Glomerular visceral epithelial cell (primary cell): ENCODE data around the gene PROKR1.
"Not testable (repeated sequence)": the region's sequence is repeated elsewhere in the genome, so short reads cannot be mapped to it uniquely, and the experiment has no call there.

ENCODE experiments used
- DNase-seq: peaks from one replicate; pipeline ENCODE4 v3.0.0-alpha.2; 2016; ENCODE audit errors: extremely low spot score

Gene PROKR1

DNA sequence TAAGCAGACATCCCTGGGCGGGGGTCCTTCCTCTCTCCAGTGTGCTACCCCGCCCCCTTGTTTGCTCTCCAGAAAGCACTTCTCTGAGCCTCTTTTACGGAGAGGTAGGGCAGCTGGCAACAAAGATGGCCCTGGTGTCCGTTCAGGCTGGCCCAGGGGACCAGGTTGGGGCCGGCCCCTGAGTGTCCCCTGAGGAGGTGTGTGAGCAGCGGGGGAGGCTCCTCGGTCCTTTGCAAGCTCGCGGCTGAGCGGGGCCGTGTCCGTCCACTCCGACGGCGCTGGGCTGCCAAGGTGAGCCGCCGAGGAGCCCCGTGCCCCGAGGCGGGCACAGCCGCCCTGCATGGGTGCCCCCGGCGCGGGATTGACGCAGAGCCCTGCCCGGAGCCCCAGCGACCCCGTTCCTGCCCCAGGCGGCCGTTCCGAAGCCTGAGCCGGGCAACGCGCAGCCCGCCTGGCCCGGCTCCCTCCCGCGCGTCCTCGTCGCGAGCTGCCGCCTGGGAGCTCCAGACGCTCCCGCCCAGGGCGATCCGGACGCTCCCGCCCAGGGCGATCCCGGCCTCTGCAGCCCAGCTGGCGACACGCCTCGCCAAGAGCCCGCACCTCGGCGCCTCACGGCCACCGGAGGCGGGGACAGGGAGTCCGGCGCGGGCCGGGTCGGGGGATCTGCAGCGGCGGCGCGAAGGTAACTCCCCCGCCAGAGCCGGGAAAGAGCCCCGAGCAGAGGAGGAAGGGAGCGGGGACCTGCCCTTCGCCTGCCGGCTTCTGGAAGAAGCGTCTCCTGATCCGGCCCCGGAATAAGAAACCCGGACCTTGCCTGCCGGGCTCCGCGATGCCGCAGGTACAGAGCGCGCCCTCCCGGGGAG lies at the start of gene PROKR1:
Gene PROKR1, plus strand, starts transcription at position 569 of the 863 bp plus-strand sequence. CDS start 2,243 bp downstream, outside the sequence.
- DNase-seq, result peak; percentile 31

DNA sequence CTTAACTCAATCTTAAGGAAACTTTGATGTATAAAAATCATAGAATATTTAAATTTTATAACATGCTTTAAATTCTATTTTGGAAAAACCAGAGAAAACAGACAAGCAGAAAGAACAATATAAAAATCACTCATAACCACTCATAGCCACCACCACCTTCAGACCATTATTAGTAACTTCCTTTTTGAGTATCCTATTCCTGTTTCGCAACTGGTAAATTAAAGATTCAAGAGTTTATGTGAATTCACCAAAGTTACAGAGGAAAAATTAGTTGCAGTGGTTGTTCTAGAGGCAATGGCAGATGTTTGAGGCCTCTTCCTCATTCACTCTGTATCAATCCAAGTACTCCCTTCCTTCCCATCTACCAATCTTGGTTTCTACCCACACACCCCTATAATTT lies 49.3 kb upstream of the PROKR1 start:
- DNase-seq, result no peak

DNA sequence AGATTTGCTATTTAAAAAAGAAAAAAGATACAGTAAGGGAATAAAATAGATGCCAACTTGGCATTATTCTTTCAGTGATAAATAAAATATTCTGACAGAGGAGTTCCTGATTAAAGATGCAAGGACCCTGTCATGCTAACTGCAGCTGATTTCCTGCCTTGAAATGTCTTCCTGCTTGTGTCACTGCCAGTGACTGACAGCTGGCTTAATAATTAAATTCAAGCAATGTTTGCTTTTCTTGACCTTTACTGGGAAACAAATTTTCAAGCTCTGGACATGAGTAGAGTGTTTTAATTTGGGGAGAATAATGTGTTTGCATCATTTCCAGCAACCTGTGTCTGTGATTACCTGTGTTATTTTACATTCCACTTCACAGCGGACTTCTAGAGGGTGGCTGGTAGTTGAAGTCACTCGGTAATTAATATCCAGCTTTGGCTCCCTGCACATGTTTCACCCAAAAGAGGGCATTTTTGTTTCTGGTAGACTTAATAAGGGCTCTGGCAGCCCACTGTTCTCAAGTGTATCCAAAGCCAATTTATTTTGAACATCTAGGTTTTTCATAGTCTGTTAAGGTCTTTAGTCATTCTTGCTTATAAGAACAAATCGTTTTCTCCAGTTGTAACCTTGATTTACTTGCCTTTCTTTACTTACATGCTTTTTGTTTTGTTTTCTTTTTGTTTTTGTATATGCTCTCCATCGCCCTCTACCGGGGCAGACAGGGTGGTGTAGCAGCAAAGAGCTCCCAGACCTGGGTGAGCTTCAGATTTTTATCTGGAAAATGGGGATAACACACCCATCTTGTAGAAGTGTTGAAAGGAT lies 48.5 kb upstream of the PROKR1 start:
- peak; percentile 36 for DNase-seq

DNA sequence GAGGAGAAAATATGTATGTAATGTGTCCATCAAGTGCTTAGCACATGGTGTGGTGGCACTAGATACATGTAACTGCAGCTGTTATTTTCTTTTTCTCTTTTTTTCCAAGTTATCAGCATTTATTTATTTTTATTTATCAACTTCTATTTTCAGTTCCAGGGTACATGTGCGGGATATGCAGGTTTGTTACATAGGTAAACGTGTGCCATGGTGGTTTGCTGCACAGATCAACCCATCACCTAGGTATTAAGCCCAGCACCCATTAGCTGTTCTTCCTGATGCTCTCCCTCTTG lies 47.9 kb upstream of the PROKR1 start:
- DNase-seq, result not testable (repeated sequence)

DNA sequence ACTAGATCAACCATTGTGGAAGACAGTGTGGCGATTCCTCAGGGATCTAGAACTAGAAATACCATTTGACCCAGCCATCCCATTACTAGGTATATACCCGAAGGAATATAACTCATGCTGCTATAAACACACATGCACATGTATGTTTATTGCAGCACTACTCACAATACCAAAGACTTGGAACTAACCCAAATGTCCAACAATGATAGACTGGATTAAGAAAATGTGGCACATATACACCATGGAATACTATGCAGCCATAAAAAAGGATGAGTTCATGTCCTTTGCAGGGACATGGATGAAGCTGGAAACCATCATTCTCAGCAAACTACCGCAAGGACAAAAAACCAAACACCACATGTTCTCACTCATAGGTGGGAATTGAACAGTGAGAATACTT lies 42.9 kb upstream of the PROKR1 start:
- DNase-seq, result not testable (repeated sequence)

DNA sequence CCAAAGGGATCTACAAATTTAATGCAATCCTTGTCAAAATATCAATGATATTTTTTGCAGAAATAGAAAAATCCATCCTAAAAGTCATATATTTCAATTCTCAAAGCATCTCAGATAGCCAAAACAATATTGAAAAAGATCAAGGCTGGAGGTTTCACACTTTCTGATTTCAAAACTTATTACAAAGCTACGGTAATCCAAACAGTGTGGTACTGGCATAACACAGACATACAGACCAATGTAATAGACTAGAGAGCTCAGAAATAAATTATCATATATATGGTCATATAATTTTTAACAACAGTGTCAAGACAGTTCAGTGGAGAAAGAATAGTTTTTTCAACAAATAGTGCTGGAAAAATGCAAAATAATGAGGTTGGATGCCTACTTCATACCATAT lies 40.3 kb upstream of the PROKR1 start:
- DNase-seq, result no peak

DNA sequence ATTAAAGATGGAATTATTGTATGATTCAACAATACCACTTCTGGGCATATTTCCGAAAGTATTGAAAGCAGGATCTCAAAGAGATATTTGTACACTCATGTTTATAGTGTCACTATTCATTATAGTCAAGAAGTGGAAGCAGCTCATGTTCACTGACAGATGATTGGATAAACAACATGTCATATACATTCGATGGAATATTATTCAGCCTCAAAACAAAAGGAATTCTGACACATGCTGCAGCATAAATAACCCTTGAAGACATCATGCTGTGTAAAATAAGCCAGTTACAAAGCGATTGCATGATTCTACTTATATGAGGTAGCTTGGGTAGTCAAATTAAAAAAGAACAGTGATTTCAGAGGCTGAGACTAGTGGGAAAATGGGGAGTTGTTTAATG lies 39.3 kb upstream of the PROKR1 start:
- DNase-seq, result no peak

DNA sequence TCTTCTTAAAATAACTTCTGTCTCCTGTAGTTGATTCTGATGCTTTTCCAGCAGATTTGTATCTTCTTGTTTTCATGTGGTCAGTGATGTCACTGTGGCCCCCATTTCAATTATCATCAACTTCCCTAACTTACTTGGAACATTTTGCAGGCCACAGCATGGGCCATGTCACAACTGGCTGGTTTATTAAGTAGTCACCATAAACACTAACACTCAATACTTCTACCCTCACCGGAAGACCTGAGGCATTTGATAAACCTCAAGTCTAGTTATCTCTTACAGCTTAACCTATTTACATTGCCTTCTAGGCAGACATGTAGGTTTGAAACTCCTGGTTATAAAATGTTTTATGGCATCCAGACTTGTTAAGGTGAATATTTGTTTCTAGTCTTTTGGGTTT lies 37.4 kb upstream of the PROKR1 start:
- DNase-seq, result no peak

DNA sequence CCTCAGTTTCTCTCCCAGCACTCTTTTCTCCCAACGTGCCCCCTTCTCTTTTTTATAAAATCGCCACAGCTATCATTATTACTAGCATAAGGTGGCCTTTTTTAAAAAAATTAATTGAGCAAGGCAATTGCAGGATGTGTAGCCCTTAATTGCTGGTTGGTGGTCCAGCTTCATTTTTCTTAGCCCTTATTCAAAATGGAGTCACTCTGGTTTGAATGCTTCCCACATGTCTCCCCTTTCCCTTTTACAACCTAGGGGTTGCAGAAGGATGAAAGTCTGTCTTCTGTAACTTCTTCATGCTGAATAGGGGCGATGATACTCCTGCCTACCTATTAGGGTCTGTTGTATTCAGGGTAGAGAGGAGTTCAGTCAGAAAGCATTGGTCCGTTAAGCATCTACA lies 36.6 kb upstream of the PROKR1 start:
- DNase-seq, result no peak

DNA sequence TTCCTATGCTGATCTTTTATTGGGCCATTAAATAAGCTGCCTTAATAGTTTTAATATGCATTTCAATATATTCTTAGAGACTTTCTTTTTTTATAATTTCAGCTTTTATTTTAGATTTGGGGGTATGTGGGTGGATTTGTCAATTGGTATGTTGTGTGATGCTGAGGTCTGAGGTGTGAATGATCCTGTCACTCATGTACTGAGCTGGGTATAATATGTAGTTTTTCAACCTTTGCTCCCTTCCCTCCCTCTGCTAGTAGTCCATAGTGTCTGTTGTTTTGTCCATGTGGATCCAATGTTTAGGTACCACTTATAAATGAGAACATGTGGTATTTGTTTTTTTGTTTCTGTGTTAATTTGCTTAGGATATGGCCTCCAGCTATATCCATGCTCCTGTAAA lies 35.5 kb upstream of the PROKR1 start:
- DNase-seq, result no peak

DNA sequence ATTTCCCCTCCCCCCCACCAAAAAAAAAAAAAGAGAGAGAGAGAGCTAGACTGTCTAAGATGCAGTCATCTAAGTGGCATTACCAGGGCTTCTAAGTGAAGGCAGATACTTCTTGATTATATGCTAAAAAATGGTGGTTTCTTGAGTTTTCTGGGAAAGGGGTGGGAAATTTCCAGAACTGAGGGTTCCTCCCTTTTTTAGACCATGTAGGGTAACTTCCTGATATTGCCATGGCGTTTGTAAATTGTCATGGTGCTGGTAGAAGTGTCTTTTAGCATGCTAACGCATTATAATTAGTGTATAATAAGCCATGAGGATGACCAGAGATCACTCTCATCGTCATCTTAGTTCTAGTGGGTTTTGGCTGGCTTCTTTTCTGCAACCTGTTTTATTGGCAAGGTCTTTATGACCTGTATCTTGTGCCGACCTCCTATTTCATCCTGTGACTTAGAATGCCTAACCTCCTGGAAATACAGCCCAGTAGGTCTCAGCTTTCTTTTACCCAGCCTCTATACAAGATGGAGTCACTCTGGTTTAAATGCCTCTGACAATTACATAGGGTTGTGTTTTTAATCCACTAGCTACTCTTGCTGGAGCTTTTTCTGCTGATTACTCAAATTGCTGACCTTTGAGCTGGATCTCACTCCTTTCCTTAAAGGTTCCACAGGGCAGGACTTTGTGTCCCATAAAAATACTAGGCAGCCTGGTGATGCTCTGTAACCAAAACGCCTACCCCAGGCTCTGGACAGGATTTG lies 30.4 kb upstream of the PROKR1 start:
- no peak for DNase-seq

DNA sequence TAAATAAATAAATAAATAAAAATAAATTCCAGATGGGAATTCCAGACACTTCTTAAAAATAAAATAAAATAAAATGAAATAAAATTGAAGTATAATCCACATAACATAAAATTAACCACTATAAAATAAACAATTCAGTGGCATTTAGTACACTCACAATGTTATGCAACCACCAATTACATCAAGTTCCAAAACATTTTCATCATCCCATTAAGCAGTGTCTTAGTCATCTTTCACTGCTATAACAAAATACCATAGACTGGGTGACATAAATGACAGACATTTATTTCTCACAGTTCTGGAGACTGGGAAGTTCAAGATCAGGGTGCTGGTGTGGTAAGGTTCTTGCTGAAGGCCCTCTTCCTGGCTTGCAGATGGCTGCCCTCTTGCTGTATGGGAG lies 22.6 kb upstream of the PROKR1 start:
- DNase-seq, result no peak

DNA sequence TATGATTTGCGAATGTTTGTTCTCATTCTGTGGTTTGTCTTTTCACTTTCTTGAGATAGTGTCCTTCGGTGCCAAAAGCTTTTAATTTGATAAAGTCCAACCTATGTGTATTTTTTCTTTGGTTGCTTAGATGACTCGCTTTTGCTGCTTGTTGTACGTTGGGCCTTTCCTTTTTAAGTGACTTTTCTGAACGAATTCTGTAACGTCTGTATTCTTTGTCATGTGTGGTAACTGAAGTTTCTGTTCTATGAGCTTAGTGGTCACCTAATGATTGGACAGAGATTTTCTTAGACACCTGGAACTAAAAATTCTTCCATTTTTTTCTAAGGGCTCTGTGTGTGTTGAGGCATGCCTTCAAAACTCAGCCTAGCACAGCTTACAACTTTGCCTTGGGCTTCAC lies 19.6 kb upstream of the PROKR1 start:
- DNase-seq, result no peak

DNA sequence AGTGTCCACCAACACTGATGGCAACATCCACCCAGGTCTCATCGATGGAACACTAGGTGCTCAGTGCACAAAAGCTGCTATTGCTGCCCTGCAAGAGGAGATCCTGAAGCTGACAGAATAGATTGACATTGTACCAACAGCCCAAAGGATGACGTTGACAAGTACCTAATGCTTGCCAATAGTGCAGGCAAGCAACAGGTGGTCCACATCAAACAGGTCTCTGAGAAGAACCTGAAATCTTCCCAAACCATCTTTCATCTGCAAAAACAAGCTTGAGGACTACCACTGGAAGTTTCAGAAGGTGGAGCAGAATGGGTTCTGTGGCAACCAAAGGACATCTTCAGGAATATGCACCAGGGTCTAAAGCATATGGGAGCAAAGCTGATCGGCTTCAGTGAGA lies 15.8 kb upstream of the PROKR1 start:
- no peak for DNase-seq

DNA sequence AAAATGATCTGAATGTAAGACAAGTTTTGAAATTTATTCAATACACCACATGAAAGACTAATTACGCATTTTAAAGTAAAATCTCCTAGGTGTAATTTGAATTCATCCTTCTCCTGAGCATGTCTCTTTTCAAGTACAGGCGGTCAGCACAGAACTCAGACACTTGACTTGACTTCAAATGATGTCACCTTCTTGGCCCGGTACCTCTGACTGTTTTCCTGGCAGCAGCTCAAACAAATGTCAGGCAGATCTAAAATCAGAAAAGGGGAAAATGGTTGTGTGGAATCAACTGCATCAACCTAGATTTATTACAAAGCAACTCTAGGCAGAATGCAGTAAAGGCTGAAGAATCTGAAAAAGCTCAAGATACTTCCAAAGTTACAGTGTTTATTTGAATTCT lies 11.4 kb upstream of the PROKR1 start:
- DNase-seq, result peak; percentile 11

DNA sequence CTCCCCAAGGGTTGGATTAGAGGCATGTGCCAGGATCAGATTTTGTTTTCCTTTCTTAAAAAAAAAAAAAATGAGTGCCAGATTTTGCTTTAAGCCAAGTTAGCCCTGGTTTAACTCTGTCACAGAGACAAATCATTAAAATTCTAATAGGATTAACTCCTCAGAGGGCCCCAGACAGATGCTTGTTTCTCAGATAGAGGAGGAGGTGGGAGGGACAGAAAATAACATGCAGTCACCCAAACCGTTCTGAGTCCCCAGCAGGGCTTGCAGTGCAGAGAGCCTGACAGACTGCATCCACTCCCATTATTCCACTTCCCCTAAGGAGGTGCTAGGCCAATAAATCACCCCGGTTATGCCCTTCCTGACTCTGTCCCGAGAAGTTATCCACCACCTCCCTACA lies 6.3 kb upstream of the PROKR1 start:
- no peak for DNase-seq

DNA sequence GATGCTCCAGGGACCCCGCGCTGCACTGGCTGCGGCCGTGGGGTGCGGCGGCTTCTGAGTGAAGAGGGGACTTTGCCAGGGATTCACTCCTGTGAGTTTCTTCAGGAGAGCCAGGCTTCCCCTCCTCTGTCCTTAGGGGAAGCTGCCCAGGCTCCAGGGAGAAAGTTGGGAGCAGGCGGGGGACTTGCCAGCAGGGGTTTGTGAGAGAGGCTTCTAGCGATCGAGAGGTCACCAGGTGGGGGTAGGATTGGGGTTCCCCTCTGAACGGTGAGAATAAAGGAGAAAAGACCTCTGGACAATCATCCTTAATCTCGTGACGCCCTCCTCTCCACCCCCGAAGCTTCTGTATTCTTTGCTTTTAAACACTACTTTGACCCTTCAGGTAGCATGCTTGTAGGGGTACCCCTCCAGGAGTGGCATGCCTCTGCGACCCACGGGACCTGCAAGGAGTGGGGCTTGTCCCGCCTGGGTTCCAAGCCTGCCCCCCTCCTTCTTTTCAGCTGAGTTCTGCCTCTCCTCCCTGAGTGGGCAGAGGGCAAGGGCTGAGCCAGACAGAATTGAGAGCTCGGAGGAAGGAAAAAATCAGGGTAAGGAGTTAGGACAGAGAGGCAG lies 601 bp downstream of the PROKR1 start:
- DNase-seq, result no peak

DNA sequence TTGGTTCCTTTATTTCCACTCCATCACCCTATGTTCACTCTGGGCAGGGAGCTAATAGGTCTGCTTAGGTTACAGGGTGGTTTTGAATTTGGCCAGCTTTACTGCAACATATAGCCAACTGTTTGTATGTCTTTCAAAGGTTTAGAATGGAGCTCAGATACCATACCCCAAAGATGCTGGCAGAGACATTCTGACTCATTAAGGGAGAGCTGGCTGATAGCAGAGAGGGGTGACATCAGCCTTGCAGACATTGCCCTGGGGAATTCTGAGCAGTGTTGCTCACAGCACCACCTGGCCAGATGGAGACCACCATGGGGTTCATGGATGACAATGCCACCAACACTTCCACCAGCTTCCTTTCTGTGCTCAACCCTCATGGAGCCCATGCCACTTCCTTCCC lies 2.1 kb downstream of the PROKR1 start:
- no peak for DNase-seq

DNA sequence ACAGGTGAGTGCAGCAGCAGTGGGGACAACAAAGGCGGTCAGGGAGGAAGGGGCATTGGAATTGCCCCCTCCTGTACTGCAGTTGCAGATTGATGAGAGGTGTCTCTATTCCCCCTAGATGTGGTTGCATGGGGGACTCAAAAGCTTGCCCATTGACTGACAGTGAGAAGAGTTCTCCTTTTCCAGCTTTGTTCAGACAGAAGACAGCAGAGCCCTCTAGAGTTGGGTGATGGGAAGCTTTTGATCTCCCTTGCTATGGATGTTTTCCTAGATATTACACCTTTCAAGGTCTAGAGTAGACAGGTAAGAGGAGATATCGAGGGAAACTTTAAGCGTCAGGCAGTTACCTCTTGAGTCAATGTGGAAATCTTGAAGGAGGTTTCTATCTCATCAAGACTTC lies 2.9 kb downstream of the PROKR1 start:
- no peak for DNase-seq

DNA sequence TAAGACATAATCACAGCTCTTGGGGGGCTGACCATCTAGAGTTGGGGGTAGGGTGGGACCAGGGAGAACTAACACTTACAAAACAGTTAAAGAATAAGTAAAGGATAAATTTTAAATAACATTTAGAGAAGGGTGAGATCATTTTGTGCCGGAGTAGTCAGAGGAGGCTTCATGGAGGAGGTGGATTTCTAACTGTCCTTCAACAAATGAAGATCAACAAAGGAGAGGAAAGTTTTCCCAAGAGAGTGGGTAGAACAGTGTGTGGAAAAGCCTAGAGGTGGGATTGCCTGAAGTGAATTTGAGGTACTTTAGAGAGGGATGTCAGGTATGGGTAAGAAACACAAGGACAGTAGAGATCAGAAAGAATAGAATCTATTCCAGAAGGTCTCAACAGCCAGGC lies 7.3 kb downstream of the PROKR1 start:
- DNase-seq, result no peak

DNA sequence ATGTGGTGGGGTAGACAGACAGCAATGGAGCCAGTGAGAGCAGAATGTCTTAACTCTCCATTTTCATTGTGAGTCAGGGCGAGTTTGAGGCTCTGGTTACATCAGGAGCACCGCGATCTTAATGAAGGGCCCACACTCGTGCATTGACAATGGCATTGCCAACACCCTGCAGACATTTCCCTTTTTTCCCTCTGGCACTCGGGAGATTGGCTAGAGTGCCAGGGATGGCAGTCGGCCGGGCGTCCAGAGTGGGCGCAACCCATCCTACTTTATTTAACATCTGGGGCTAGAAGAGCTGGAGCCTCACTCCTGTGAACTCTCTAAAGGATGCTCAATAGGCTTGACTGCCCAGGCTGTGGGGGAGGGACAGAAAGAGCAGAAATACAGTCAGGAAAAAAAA lies 9.7 kb downstream of the PROKR1 start:
- DNase-seq, result no peak

DNA sequence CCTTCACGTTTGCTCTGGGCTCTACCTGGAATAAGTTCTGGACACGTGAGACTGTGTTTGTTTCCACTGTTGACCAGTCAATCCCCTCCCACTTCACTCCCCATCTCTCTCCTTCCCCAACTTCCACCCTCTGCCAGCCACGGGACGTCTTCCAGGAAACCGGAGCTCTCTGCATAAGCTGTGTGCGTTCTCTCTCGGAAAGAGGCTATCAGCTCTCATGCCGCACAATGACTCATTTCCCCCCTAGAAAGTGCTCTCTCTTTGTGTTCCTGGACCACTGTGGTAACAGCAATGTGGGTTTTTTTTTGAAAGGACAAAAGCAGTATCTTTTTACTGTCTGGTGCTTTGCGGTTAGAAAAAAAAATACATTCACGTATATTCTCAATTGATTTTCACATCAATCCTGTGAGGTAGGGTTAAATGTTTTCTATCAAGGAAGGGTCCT lies 10.2 kb downstream of the PROKR1 start:
- peak; percentile 55 for DNase-seq
